NCI-H2081 treated with DMSO at 0.1 percent for 48 hours (cell line): ENCODE measurements around the gene QSOX1.
"Not testable (repeated sequence)": the region's sequence is repeated elsewhere in the genome, so short reads cannot be mapped to it uniquely, and the experiment has no call there.

Source experiments
- DNase-seq: peaks from one replicate; lab custom pipeline; 2025; lab: John Stamatoyannopoulos, UW

The QSOX1 gene

DNA sequence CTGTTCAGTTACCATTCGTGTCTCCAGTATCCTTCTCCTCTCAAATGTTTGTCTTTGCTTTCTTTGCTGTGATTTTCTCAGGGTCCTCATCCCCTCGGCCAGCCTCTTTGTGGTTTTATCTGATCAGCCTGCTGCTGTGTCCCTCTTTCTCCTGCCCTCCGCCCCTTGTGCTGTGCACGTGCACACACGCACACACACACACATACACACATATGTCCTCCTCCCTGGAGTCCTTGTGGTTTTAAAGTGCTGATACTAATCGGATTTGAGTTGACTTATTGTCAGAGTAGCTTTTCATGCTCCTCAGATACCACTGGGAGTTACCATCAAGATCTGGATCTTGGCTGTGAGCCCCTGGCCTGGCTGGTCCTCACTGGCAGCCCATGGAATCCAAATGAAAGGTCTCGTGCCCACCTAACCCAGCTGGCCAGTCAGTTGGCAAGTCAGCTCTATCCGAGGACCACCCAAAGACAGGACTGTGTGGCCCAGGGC is 34.1 kb downstream of the QSOX1 start:
- no peak for DNase-seq

DNA sequence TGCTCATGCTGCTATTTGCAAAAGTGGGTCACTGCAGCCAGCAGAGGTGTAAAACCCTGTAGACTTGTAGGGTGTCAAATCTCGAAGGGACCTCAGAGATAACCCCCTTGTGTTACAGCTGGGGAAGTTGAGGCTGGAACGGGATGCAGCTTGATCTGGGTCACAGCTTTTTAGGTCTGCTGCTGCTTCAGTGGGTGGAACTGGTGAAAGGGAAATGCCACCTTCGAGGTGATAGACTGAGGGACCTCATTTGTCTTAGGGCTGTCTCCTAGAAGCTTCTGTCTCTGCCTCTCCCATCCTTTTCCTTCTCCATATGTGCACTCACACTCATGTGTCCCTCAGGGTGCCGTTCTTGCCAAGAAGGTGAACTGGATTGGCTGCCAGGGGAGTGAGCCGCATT is 35.4 kb downstream of the QSOX1 start:
- DNase-seq: no peak

DNA sequence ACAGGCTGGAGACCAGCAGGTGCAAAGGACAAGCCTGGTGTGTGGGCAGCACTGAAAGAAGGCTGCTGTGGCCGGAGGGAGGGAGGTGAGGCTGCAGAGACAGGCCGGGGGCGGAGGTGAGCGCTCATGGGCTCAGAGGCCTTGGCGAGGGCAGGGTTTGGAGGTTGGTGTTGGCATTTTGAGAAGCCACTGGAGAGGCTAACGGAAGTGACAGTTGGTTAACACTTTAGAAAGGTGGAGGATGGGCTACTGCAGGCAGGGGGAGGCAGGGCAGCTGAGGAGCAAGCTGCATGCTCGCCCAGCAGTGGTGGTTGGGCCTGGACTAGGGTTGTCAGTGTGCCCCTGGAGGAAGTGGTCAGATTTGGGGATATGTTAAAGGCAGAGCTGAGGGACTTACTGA is 37.5 kb downstream of the QSOX1 start:
- no peak for DNase-seq

- no peak for DNase-seq
Observed at GRCh38 chr1:180193141-180194047, 38.7 kb downstream of the QSOX1 start.

GRCh38 chr1:180194048-180194425 is 39.4 kb downstream of the QSOX1 start:
- DNase-seq: no peak

DNA sequence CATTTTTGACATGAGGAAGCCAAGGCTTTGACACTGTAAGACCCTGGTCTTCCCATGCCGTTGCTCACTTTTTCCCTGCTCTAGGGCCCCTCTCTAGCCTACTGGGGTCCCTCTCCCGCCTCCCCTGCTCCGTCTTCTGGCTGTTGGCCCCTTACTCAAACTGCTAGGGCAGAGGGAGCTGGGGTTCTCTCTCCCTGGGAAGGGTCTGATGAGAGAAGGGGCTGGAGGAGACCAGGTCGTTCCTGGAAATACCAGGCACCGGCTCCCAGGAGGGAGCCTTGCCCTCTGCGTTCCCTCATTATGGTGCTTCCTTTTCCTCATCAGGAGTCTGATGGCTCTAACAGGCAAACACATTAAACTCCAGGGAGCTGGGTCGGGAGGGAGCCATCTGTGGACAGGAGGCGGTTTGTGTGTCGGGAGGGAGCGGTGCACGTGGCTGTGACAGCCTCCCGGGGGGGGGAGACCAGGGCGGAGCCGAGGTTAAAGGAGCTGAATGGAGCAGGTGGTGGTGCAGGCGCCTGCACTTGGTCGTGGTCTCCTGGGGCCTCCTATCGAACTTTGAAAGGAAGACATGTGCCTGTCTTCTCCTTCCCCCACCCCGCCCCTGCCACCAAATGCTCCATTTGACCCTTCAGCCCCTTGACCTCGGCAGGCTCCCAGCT is 40.0 kb downstream of the QSOX1 start:
- DNase-seq: no peak

DNA sequence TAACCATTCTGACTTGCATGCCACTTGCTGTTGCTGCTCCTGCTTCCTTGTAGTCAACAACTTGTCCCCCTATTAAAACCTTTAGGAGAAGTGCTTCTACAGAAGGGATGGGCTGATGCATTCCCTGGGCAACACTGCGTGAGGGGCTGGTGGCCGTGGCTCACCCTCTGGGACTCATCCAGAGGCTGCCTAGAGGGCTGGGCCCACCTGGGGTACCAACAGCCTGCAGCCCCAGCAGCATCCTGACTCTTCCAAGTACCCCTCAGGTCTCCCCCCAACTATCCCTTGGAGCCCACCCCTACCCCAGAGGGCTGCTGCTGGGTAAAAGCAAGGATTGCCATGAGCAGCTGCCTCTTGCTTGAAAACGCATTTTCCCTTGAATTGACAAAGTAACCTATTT is 40.7 kb downstream of the QSOX1 start:
- DNase-seq: no peak

DNA sequence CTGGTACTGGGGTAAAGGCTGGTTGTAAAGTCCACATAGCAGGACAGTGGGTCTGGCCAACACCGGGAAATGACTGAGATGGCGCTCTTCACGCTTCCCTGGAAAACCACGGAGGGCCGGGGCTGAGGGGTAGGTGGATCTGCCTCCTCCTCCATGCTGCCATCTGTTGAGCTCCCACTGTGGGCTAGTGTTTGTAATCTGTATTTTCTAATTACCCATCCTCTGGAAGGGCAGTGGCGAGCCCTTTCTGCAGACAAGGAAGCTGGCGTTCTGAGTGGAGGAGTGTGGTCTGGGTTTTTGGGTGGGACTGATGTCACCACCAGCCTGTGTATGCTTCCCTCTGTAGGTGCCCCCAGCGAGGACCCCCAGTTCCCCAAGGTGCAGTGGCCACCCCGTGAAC is 41.2 kb downstream of the QSOX1 start:
- DNase-seq: no peak

- DNase-seq: no peak
Observed at GRCh38 chr1:180196436-180197003, 41.9 kb downstream of the QSOX1 start.

GRCh38 chr1:180197231-180197630 is 42.6 kb downstream of the QSOX1 start:
- DNase-seq: no peak

- no peak for DNase-seq
Observed at GRCh38 chr1:180198196-180198595, 43.5 kb downstream of the QSOX1 start.

DNA sequence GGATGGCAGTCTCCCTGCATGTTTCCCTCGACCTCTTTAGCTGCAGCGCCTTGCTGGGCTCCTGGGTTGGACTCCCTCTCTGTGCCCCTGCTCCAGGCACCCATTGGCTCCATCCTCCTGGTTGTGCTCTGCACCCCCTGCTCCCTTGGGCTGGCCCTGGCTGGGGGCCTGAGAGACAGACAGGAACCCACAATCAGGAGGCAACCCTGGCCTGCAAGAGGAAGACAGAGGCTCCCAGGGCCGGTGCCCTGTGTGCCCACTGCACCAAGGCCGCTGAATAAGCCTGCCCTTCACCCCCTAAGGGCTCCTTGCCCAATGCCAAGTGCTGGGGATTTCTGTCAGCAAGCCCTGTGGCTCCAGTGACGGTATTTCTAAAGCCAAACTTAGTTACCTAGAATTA is 43.9 kb downstream of the QSOX1 start:
- no peak for DNase-seq

DNA sequence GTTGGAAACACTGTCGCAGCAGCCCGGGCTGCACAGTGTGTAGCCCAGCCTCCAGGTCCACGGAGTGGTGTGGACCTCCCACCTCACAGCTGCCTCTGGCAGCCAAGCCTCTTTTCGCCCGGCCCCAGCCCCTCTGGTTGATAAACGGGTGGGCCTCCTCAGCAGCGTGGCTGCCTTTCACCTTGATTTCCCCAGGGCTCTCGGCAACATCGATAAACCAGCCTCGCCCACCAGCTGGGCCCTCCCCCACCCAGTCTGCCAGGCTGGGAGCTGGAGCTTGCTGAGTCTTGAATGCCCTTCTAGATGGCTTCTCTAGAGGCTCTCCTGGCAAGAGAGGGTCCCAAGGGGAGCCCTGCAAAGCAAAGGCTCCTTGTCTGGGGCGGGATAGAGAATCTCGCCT is 44.3 kb downstream of the QSOX1 start:
- DNase-seq: no peak

DNA sequence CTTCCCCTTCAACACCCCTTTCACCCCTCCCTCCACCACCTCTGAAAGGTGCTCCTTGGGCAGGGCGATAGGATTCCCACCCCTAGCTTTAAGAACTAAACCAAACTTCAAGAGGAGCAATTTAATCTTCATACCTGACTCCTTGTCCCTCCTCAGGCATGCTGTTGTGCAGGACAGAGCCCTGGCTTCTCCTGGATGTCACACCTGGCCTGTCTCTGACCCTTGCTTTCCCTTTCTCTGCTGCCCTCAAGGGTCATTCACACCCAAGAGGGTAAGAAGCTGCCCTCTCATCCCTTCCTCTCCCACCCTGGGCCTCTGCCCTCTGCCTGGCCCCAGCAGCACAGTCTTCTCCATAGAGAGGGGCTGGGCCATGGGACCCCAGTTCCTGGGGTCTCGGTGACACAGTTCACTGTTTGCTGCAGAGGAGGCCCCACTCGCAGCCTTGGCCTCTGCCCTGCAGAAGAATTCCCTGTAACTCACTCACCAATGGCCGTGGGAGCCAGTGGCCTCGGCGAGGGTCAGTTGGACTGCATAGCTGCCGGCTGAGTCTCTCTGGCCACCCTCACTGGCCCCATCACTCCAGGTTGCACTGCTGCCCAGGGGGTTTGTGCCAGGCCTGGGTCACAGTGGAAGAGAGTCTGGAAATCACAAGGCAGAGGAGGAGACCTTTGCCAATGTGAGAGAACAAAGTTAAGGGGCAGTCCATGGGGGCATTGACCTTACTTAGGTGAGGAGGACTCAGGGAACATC is 47.0 kb downstream of the QSOX1 start:
- DNase-seq: no peak

- not testable (repeated sequence) for DNase-seq
Observed at GRCh38 chr1:180202588-180202987, 47.9 kb downstream of the QSOX1 start.

- no peak for DNase-seq
Observed at GRCh38 chr1:180204231-180204630, 49.6 kb downstream of the QSOX1 start.

- DNase-seq: no peak
Observed at GRCh38 chr1:180206581-180206980, 51.9 kb downstream of the QSOX1 start.

GRCh38 chr1:180208264-180208663 is 53.6 kb downstream of the QSOX1 start:
- DNase-seq: no peak

- DNase-seq: no peak
Observed at GRCh38 chr1:180210008-180210620, 55.4 kb downstream of the QSOX1 start.

GRCh38 chr1:180211156-180211859 is 56.6 kb downstream of the QSOX1 start:
- no peak for DNase-seq

DNA sequence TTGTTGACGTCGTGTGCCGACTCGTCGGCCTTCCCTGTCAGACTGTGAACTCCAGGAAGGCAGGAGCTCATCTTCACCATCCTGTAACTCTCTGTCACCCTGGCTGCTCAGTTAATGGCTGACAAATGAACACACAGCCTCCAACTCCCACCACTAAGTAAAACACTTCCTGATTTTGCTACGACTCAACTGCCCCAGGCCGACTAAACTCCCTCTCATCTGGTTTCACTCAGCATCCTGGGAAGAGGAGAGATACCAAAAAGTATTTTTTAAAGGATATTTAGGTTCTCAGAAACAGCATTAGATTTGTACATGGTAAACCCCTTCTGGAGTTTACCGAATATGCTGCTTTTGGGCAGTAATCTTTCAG is 57.2 kb downstream of the QSOX1 start:
- DNase-seq: no peak
